Activated B cell treated with CpG ODN at 0.5 μM for 24 hours (primary cell): ENCODE measurements around the gene MRPS35. TPM values are rescaled to one million over a fixed set of nuclear protein-coding genes. Genes with fewer than 3 reads are reported as not detected.

ENCODE experiments used
- ATAC-seq: fragments of 200-7000 bp; cut with Tn5 transposase; one replicate; pipeline ENCODE4 v1.10.0; 2021; ENCODE audit warnings: low read depth, mild to moderate bottlenecking, moderate library complexity
- CTCF ChIA-PET: fragments of 350-600 bp; sonication (Branson Sonifier 250); formaldehyde crosslinking; loops from one replicate; lab custom pipeline; 2021; ENCODE audit warnings: antibody characterized with exemption; lab: Charles Lee
- POLR2A ChIA-PET: fragments of 350-600 bp; sonication (Branson Sonifier 250); formaldehyde crosslinking; loops from one replicate; lab custom pipeline; 2021; ENCODE audit warnings: antibody characterized with exemption; lab: Charles Lee
- DNase-seq: peaks from one replicate; pipeline ENCODE4 v3.0.0; 2022
- H3K27ac Mint-ChIP-seq: one replicate; pipeline ENCODE4 v1.8.0; 2020; ENCODE audit warnings: mixed read lengths
- H3K27me3 Mint-ChIP-seq: one replicate; pipeline ENCODE4 v1.8.0; 2021; ENCODE audit warnings: mixed read lengths
- H3K36me3 Mint-ChIP-seq: one replicate; pipeline ENCODE4 v1.8.0; 2021; ENCODE audit warnings: low read depth, mixed read lengths
- H3K4me1 Mint-ChIP-seq: one replicate; pipeline ENCODE4 v1.8.0; 2021; ENCODE audit warnings: mixed read lengths
- H3K4me3 Mint-ChIP-seq: one replicate; pipeline ENCODE4 v1.8.0; 2020; ENCODE audit warnings: mild to moderate bottlenecking, mixed read lengths
- H3K9me3 Mint-ChIP-seq: one replicate; pipeline ENCODE4 v1.8.0; 2020; ENCODE audit warnings: mixed read lengths
- CTCF ChIP-seq: fragments of 200-600 bp; IDR thresholded peaks from one replicate; pipeline ENCODE4 v1.8.0; 2022; ENCODE audit warnings: antibody characterized with exemption, mild to moderate bottlenecking
- intact Hi-C: fragments of 100-400 bp; cut with micrococcal nuclease; formaldehyde crosslinking; loops from one replicate; pipeline ENCODE4 v1.15.1; 2024
- total RNA-seq: library from RNA; stranded (reverse); gene quantifications from 2 replicates; pipeline ENCODE4 v1.2.3, GENCODE V29; 2022

MRPS35 gene
- total RNA-seq, 1 donor from 2014 or later: 36.2 TPM

- no peak for TF ChIP-seq CTCF
- no peak overlapping the region for H3K27ac Mint-ChIP-seq
- ATAC-seq: no peak
- H3K27me3 Mint-ChIP-seq: no peaks in the 10 kb centered on the region
- intact Hi-C loops: loop anchor here (5.0 kb wide), 2 partner anchors 50 to 410 kb away; partner anchors contain the start of gene CCDC91
- peak overlapping the region; percentile 20 for H3K4me3 Mint-ChIP-seq
- DNase-seq: no peak
- ChIA-PET POLR2A (interaction anchor here (0.7 kb wide), 1 partner anchor 11 kb away, joined by 3 read pairs; no protein-coding TSS in a partner anchor), CTCF (no interaction called here)
- H3K4me1 Mint-ChIP-seq: peaks cover 33% of the 10 kb centered on the region
- no peaks in the 10 kb centered on the region for H3K9me3 Mint-ChIP-seq
- peaks cover 10% of the 10 kb centered on the region for H3K36me3 Mint-ChIP-seq
Observed at GRCh38 chr12:27782481-27782880, 71.8 kb downstream of the MRPS35 start.

DNA sequence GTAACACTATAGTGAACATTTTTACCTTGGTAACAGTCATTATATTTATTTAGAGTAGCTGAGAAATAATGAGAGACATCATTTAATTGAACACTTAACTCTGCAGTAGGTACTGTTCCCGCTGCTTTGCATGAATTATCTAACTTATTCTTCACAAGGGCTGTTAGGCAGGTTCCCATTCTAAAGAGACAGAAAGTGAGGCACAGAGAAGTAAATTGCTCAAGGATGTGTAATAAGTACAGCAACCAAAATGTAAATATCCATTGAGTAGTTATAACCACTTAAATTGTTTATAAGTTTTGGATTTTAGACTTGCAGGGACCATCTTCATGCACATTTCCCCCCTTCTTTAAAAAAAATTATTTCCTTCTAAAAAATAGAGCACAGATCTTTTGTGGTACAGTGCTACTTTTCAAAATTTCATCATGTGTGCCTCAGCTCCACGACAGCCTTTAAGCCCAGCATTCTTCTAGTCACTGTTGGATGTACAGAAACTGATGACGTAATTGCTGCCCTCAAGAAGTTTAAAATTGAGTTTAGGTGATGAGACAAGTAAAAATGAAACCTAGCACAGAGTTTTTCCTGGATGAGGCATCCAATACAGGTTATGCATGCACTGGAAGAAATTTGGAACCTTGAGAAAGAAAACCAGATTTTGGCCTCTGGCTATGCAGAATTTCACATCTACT is 75.4 kb downstream of the MRPS35 start:
- ATAC-seq (no peak), DNase-seq (no peak)
- H3K4me3 Mint-ChIP-seq: no peak overlapping the region
- H3K9me3 Mint-ChIP-seq: no peaks in the 10 kb centered on the region
- H3K27ac Mint-ChIP-seq: no peak overlapping the region
- H3K4me1 Mint-ChIP-seq: peaks cover 22% of the 10 kb centered on the region
- TF ChIP-seq CTCF: no peak
- H3K36me3 Mint-ChIP-seq: peaks cover 21% of the 10 kb centered on the region
- intact Hi-C loops: no loop called here
- no peaks in the 10 kb centered on the region for H3K27me3 Mint-ChIP-seq
- ChIA-PET CTCF (no interaction called here), POLR2A (no interaction called here)

GRCh38 chr12:27787559-27787958 is 76.9 kb downstream of the MRPS35 start:
- POLR2A ChIA-PET: no interaction called here
- no peak for ATAC-seq

DNA sequence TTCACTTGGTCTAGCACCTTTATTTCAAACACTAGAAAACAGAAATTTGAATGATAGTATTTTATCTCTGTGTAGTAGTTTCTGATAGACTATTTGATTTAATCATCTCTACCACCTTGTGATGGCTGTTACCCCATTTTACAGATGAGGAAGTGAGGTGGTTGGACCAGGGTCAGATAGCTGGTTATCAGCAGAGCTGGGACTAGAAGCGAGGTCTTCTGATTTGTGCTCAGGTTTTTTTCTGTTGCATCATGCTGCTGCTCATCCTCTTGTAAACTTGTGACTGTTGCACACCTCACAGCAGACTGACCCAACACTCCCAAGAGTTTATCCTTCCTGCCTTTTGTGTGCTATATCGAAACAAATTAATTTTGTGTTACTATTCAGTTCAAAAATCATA is 79.5 kb downstream of the MRPS35 start:
- H3K4me1 Mint-ChIP-seq: peaks cover 4% of the 10 kb centered on the region
- no peak overlapping the region for H3K4me3 Mint-ChIP-seq
- no peak for TF ChIP-seq CTCF
- no peak for ATAC-seq
- DNase-seq: no peak
- POLR2A ChIA-PET: no interaction called here
- H3K27me3 Mint-ChIP-seq: no peaks in the 10 kb centered on the region
- peaks cover 50% of the 10 kb centered on the region for H3K36me3 Mint-ChIP-seq
- no peaks in the 10 kb centered on the region for H3K9me3 Mint-ChIP-seq
- CTCF ChIA-PET: no interaction called here
- no peak overlapping the region for H3K27ac Mint-ChIP-seq
- intact Hi-C loops: no loop called here

More at GRCh38 chr12:27787559-27787958, 76.9 kb downstream of the MRPS35 start:
- Mint-ChIP-seq H3K9me3 (no peaks in the 10 kb centered on the region), H3K36me3 (peaks cover 29% of the 10 kb centered on the region), H3K27me3 (no peaks in the 10 kb centered on the region), H3K27ac (no peak overlapping the region), H3K4me3 (no peak overlapping the region), H3K4me1 (peaks cover 7% of the 10 kb centered on the region)
- TF ChIP-seq CTCF: no peak
- DNase-seq: no peak
- intact Hi-C loops: no loop called here
- CTCF ChIA-PET: interaction anchor here (1.2 kb wide), 1 partner anchor 34 kb away, joined by 3 read pairs; no protein-coding TSS in a partner anchor

DNA sequence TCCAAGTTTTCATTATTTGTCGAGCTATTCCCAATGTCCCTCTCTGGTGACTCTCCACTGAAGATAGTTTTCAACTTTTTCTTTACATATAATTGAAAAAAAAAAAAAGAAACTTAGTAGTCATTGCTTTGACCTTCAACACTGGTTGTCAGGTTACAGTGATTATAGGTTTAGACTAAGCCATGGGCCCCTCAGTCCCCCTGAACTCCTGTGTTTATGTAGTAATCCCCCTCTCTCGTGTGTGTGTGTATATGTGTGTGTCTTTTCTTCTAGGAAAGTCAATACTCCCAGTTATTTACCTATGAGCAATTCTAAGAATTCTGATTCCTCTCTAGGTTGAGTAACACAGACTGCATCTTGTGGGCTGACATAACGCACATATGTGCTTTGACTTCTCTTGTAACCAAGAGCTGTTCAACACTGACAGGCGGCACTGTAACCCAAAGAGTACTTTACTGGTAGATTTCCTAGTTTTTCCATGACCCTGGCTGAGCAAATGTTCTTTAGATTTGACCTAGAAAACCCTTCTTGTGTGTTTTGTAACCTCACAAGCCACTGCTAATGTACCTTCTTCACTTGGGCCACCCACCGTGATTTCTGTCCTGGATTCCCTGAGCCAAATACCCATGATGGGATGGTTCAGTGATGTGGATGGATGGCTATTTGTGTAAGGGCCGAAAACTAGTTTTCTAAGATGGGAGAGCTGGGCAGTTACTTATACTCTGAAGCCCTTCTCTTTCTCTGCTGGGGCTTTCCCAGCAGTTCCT is 84.4 kb downstream of the MRPS35 start:
- Mint-ChIP-seq H3K9me3 (no peaks in the 10 kb centered on the region), H3K27ac (no peak overlapping the region), H3K4me1 (no peaks in the 10 kb centered on the region), H3K4me3 (no peak overlapping the region), H3K36me3 (peaks cover 66% of the 10 kb centered on the region), H3K27me3 (no peaks in the 10 kb centered on the region)
- DNase-seq (no peak), ATAC-seq (no peak)
- CTCF ChIA-PET: no interaction called here
- intact Hi-C loops: no loop called here
- TF ChIP-seq CTCF: no peak
- POLR2A ChIA-PET: no interaction called here
